Vagina (tissue), 2 donors: ENCODE measurements around the gene ARHGAP24.

Experiments used
- CTCF ChIP-seq, 3 experiments: fragments of 450-650 bp in 2 of 3; fragments of 200-600 bp in 1 of 3; sonication (generic) in 1 of 3; IDR thresholded peaks; one replicate each; pipeline ENCODE4 v1.5.1; 2017 to 2019; ENCODE audit warnings: antibody characterized with exemption in 3 of 3, mild to moderate bottlenecking in 2 of 3, moderate library complexity in 2 of 3
- POLR2A ChIP-seq, 2 donors: fragments of 450-650 bp; IDR thresholded peaks; one replicate each; pipeline ENCODE4 v1.6.1; 2017; ENCODE audit warnings: antibody characterized with exemption in 2 of 2, mild to moderate bottlenecking in 2 of 2, moderate library complexity in 2 of 2
- POLR2AphosphoS5 ChIP-seq, 2 donors: sonication (generic); formaldehyde crosslinking; IDR thresholded peaks; one replicate each; pipeline ENCODE4 v1.9.0; 2017; ENCODE audit warnings: antibody characterized with exemption in 2 of 2, mild to moderate bottlenecking in 2 of 2, low read depth in 1 of 2; ENCODE audit not compliant: insufficient read depth in 1 of 2

GRCh38 chr4:85789241-85789640 is 314.3 kb downstream of the ARHGAP24 start:
- no peak for TF ChIP-seq CTCF (IDR thresholded peaks at IDR 0.05)
- TF ChIP-seq POLR2A (IDR thresholded peaks at IDR 0.05), result no peak
- no peak for TF ChIP-seq POLR2AphosphoS5 (IDR thresholded peaks at IDR 0.05; ENCODE audit: insufficient read depth in 1 of 2, low read depth in 1 of 2)
